GM12878 (cell line): ENCODE measurements around the gene ACACB. TPM values are rescaled to one million over a fixed set of nuclear protein-coding genes. Genes with fewer than 3 reads are reported as not detected.

Experiments used
- ATAC-seq: fragments of 200-7000 bp; cut with Tn5 transposase; 3 replicates; pipeline ENCODE4 v1.9.1; 2020; ENCODE audit warnings: mild to moderate bottlenecking, moderate library complexity
- BruUV-seq: library from RNA; stranded (reverse); fragments of 400-500 nt; replicated peaks from 2 replicates; lab custom pipeline; 2021; lab: Mats Ljungman, UMichigan
- CTCF ChIA-PET: fragments of 300-600 bp; sonication (Branson Sonifier 250); formaldehyde crosslinking; extraction: SDS; loops from one replicate; lab custom pipeline; 2021; ENCODE audit warnings: inconsistent platforms; lab: Yijun Ruan, JAX
- POLR2A ChIA-PET: fragments of 350-600 bp; formaldehyde crosslinking; extraction: SDS; loops from one replicate; lab custom pipeline; 2021; ENCODE audit warnings: inconsistent platforms; lab: Charles Lee
- RAD21 ChIA-PET: fragments of 300-600 bp; sonication (Branson Sonifier 250); formaldehyde crosslinking; loops from one replicate; lab custom pipeline; 2023; ENCODE audit warnings: antibody characterized with exemption; ENCODE audit not compliant: unreplicated experiment; lab: Charles Lee
- SMC1A ChIA-PET: fragments of 300-600 bp; sonication (Branson Sonifier 250); formaldehyde crosslinking; loops from one replicate; lab custom pipeline; 2023; ENCODE audit not compliant: unreplicated experiment, uncharacterized antibody; lab: Charles Lee
- DNase-seq: peaks from one replicate; pipeline ENCODE4 v3.0.0-alpha.2; 2011; ENCODE audit warnings: low read depth, low spot score
- FAIRE-seq: peaks from 3 replicates; lab custom pipeline; 2011; peaks lifted over from hg19 to GRCh38; lab: Jason Lieb, UNC
- H2AFZ ChIP-seq: 2 replicates; pipeline ENCODE4 v1.6.0; 2011; ENCODE audit warnings: low read depth, low read length, control low read depth; ENCODE audit not compliant: control insufficient read depth
- H3K27ac ChIP-seq: 2 replicates; pipeline ENCODE4 v1.5.1; 2011; ENCODE audit warnings: control low read depth; ENCODE audit not compliant: control insufficient read depth, insufficient read depth
- H3K27me3 ChIP-seq, 2 experiments: replicated peaks in 1 of 2; 2 replicates each; pipeline versions ENCODE4 v1.6.0 to v1.6.1; 2011; ENCODE audit warnings: low read length in 1 of 2; ENCODE audit not compliant: control insufficient read depth in 2 of 2, insufficient read depth in 2 of 2
- H3K36me3 ChIP-seq, 2 experiments: 2 replicates each; pipeline ENCODE4 v1.5.1; 2011; ENCODE audit warnings: low read length in 1 of 2; ENCODE audit not compliant: control insufficient read depth in 2 of 2, insufficient read depth in 2 of 2
- H3K4me1 ChIP-seq: 2 replicates; pipeline ENCODE4 v1.6.1; 2011; ENCODE audit warnings: mild to moderate bottlenecking, low read length, moderate library complexity, mixed read lengths; ENCODE audit not compliant: control insufficient read depth, insufficient read depth
- H3K4me2 ChIP-seq: 2 replicates; pipeline ENCODE4 v1.6.0; 2011; ENCODE audit warnings: control low read depth; ENCODE audit not compliant: control insufficient read depth, insufficient read depth
- H3K4me3 ChIP-seq: fragments of 200-600 bp; sonication (generic); 2 replicates; pipeline ENCODE4 v1.5.1; 2016
- H3K79me2 ChIP-seq: 2 replicates; pipeline ENCODE4 v1.6.0; 2011; ENCODE audit warnings: low read length; ENCODE audit not compliant: control insufficient read depth, insufficient read depth
- H3K9ac ChIP-seq: 2 replicates; pipeline ENCODE4 v1.8.0; 2011; ENCODE audit warnings: low read length, control low read depth, mixed read lengths; ENCODE audit not compliant: control insufficient read depth, insufficient read depth
- H3K9me3 ChIP-seq: replicated peaks from 3 replicates; pipeline ENCODE4 v1.5.1; 2011; ENCODE audit warnings: mild to moderate bottlenecking, low read length; ENCODE audit not compliant: control insufficient read depth, insufficient read depth
- H4K20me1 ChIP-seq: 2 replicates; pipeline ENCODE4 v1.6.0; 2011; ENCODE audit not compliant: control insufficient read depth, insufficient read depth
- ETV6 ChIP-seq, 2 experiments: fragments of 450-650 bp in 1 of 2; IDR thresholded peaks in 1 of 2; conservative IDR thresholded peaks in 1 of 2; 2 replicates each; pipeline ENCODE4 v1.6.1; 2014; ENCODE audit warnings: antibody characterized with exemption in 1 of 2, borderline replicate concordance in 1 of 2, low read depth in 1 of 2, mild to moderate bottlenecking in 1 of 2, moderate library complexity in 1 of 2
- SPI1 ChIP-seq: IDR thresholded peaks from 2 replicates; pipeline ENCODE4 v1.6.1; 2011; ENCODE audit warnings: low read depth, mild to moderate bottlenecking, low read length, moderate library complexity, borderline replicate concordance; ENCODE audit not compliant: insufficient read depth
- TCF12 ChIP-seq: IDR thresholded peaks from 2 replicates; pipeline ENCODE4 v1.6.1; 2011; ENCODE audit warnings: low read depth, mild to moderate bottlenecking, low read length
- TCF7 ChIP-seq: IDR thresholded peaks from 2 replicates; pipeline ENCODE4 v1.6.1; 2014; ENCODE audit warnings: antibody characterized with exemption, borderline replicate concordance
- ZBED1 ChIP-seq: IDR thresholded peaks from 2 replicates; pipeline ENCODE4 v1.6.1; 2016; ENCODE audit warnings: borderline replicate concordance
- WGBS: methylation state at CpG from one replicate; pipeline ENCODE4 v1.1.6; 2016; ENCODE audit warnings: low lambda C conversion rate; ENCODE audit not compliant: insufficient replicate concordance, insufficient coverage; ENCODE audit errors: missing lambda C conversion rate; 5-methylcytosine and 5-hydroxymethylcytosine counted together
- in situ Hi-C: fragments of 300-500 bp; cut with MboI; formaldehyde crosslinking; loops from 9 replicates; pipeline ENCODE4 v1.14.3; 2018; ENCODE audit warnings: mixed read lengths
- intact Hi-C: fragments of 100-400 bp; cut with micrococcal nuclease; formaldehyde crosslinking; loops from one replicate; pipeline ENCODE4 v1.14.2; 2022; ENCODE audit not compliant: unreplicated experiment
- polyA plus RNA-seq, 11 experiments: library from polyadenylated mRNA; depleted of rRNA in 4 of 11; unstranded in 6 of 11; stranded (reverse) in 5 of 11; fragments of >200 nt; fragmentation: Nextera tagmentation in 4 of 11; fragmentation: Illumina TruSeq in 1 of 11; extraction: Ambion mirVana in 4 of 11; extraction: Trizol in 1 of 11; gene quantifications; 1 replicate in 1 of 11; 2 replicates in 10 of 11; pipeline versions ENCODE4 v1.2.1 to v1.2.3, GENCODE V29; 2011 to 2016; ENCODE audit warnings: inconsistent platforms in 2 of 11, missing spikeins in 2 of 11, low read depth in 1 of 11
- total RNA-seq, 4 experiments: library from RNA; depleted of rRNA in 3 of 4; stranded (reverse); fragments of >200 nt in 3 of 4; fragmentation: Illumina TruSeq in 1 of 4; extraction: Trizol in 1 of 4; gene quantifications; 2 replicates each; pipeline versions ENCODE4 v1.2.1 to v1.2.3, GENCODE V29; 2013 to 2021
- TF ChIP-seq, protein P1 (sequence below): fragments of 450-650 bp; IDR thresholded peaks from 2 replicates; pipeline ENCODE4 v1.6.1; 2016; ENCODE audit warnings: mild to moderate bottlenecking, moderate library complexity, borderline replicate concordance
- TF ChIP-seq, protein P2 (sequence below): fragments of 450-650 bp; IDR thresholded peaks from 2 replicates; pipeline ENCODE4 v1.6.1; 2017; ENCODE audit warnings: mild to moderate bottlenecking, moderate library complexity
- TF ChIP-seq, protein P3 (sequence below): IDR thresholded peaks from 2 replicates; pipeline ENCODE4 v1.6.1; 2011; ENCODE audit warnings: mild to moderate bottlenecking, low read depth, low read length, moderate library complexity; ENCODE audit not compliant: insufficient replicate concordance

The ACACB gene
- total and polyA plus RNA-seq, 10 of the 15 experiments (the other 5 are each of a cell fraction or from before 2014, with no cell fraction given): 0.05 to 1.9 (median 0.38) TPM; not detected in 2

DNA sequence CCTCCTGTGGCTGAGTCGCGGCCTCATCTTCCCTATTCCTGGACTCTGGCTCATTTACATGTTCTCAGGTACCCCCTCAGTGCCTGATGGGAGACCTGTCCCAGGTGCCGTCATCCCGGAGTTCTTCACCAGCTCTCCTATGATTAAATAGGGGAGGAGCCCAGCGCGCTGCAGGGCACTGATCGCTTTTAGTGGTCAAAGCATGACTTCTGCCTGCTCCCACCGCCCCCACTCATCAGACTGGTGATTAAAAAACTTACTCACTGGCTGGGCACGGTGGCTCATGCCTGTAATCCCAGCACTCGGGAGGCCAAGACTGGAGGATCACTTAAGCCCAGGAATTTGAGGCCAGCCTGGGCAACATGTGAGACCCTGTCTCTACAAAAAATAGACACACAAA is 106.8 kb downstream of the ACACB start:
- H3K4me2 ChIP-seq: no peak overlapping the region
- no peaks in the 10 kb centered on the region for H3K4me1 ChIP-seq
- no peaks in the 10 kb centered on the region for H3K36me3 ChIP-seq
- FAIRE-seq (no peak), ATAC-seq (no peak), DNase-seq (no peak)
- WGBS: 73% methylated on average over 10 of the region's 10 CpGs
- TF ChIP-seq TCF12: no peak
- TF ChIP-seq, protein P1, sequence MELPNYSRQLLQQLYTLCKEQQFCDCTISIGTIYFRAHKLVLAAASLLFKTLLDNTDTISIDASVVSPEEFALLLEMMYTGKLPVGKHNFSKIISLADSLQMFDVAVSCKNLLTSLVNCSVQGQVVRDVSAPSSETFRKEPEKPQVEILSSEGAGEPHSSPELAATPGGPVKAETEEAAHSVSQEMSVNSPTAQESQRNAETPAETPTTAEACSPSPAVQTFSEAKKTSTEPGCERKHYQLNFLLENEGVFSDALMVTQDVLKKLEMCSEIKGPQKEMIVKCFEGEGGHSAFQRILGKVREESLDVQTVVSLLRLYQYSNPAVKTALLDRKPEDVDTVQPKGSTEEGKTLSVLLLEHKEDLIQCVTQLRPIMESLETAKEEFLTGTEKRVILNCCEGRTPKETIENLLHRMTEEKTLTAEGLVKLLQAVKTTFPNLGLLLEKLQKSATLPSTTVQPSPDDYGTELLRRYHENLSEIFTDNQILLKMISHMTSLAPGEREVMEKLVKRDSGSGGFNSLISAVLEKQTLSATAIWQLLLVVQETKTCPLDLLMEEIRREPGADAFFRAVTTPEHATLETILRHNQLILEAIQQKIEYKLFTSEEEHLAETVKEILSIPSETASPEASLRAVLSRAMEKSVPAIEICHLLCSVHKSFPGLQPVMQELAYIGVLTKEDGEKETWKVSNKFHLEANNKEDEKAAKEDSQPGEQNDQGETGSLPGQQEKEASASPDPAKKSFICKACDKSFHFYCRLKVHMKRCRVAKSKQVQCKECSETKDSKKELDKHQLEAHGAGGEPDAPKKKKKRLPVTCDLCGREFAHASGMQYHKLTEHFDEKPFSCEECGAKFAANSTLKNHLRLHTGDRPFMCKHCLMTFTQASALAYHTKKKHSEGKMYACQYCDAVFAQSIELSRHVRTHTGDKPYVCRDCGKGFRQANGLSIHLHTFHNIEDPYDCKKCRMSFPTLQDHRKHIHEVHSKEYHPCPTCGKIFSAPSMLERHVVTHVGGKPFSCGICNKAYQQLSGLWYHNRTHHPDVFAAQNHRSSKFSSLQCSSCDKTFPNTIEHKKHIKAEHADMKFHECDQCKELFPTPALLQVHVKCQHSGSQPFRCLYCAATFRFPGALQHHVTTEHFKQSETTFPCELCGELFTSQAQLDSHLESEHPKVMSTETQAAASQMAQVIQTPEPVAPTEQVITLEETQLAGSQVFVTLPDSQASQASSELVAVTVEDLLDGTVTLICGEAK: no peak
- no peak for TF ChIP-seq ZBED1
- TF ChIP-seq ETV6 (conservative IDR thresholded peaks at IDR 0.05 in 1 of 2, IDR thresholded peaks at IDR 0.05 in 1 of 2; ENCODE audit: borderline replicate concordance in 1 of 2, low read depth in 1 of 2): no peak
- no peak for TF ChIP-seq TCF7
- TF ChIP-seq, protein P2, sequence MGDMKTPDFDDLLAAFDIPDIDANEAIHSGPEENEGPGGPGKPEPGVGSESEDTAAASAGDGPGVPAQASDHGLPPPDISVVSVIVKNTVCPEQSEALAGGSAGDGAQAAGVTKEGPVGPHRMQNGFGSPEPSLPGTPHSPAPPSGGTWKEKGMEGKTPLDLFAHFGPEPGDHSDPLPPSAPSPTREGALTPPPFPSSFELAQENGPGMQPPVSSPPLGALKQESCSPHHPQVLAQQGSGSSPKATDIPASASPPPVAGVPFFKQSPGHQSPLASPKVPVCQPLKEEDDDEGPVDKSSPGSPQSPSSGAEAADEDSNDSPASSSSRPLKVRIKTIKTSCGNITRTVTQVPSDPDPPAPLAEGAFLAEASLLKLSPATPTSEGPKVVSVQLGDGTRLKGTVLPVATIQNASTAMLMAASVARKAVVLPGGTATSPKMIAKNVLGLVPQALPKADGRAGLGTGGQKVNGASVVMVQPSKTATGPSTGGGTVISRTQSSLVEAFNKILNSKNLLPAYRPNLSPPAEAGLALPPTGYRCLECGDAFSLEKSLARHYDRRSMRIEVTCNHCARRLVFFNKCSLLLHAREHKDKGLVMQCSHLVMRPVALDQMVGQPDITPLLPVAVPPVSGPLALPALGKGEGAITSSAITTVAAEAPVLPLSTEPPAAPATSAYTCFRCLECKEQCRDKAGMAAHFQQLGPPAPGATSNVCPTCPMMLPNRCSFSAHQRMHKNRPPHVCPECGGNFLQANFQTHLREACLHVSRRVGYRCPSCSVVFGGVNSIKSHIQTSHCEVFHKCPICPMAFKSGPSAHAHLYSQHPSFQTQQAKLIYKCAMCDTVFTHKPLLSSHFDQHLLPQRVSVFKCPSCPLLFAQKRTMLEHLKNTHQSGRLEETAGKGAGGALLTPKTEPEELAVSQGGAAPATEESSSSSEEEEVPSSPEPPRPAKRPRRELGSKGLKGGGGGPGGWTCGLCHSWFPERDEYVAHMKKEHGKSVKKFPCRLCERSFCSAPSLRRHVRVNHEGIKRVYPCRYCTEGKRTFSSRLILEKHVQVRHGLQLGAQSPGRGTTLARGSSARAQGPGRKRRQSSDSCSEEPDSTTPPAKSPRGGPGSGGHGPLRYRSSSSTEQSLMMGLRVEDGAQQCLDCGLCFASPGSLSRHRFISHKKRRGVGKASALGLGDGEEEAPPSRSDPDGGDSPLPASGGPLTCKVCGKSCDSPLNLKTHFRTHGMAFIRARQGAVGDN: no peak
- no peak for TF ChIP-seq SPI1
- TF ChIP-seq, protein P3, sequence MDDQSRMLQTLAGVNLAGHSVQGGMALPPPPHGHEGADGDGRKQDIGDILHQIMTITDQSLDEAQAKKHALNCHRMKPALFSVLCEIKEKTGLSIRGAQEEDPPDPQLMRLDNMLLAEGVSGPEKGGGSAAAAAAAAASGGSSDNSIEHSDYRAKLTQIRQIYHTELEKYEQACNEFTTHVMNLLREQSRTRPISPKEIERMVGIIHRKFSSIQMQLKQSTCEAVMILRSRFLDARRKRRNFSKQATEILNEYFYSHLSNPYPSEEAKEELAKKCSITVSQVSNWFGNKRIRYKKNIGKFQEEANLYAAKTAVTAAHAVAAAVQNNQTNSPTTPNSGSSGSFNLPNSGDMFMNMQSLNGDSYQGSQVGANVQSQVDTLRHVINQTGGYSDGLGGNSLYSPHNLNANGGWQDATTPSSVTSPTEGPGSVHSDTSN: no peak
- SMC1A ChIA-PET: no interaction called here
- H4K20me1 ChIP-seq: no peaks in the 10 kb centered on the region
- CTCF ChIA-PET: no interaction called here
- H3K79me2 ChIP-seq: no peaks in the 10 kb centered on the region
- no peak overlapping the region for H3K4me3 ChIP-seq
- H3K27ac ChIP-seq: no peak overlapping the region
- no peaks in the 10 kb centered on the region for H3K27me3 ChIP-seq
- BruUV-seq: no TSS peak
- intact Hi-C loops: no loop called here
- RAD21 ChIA-PET: no interaction called here
- no peaks in the 10 kb centered on the region for H3K9me3 ChIP-seq
- in situ Hi-C loops: no loop called here
- POLR2A ChIA-PET: no interaction called here
- H2AFZ ChIP-seq: no peak overlapping the region
- no peak overlapping the region for H3K9ac ChIP-seq
